Measurements from ENCODE around the gene C13orf46.

C13orf46 gene

DNA sequence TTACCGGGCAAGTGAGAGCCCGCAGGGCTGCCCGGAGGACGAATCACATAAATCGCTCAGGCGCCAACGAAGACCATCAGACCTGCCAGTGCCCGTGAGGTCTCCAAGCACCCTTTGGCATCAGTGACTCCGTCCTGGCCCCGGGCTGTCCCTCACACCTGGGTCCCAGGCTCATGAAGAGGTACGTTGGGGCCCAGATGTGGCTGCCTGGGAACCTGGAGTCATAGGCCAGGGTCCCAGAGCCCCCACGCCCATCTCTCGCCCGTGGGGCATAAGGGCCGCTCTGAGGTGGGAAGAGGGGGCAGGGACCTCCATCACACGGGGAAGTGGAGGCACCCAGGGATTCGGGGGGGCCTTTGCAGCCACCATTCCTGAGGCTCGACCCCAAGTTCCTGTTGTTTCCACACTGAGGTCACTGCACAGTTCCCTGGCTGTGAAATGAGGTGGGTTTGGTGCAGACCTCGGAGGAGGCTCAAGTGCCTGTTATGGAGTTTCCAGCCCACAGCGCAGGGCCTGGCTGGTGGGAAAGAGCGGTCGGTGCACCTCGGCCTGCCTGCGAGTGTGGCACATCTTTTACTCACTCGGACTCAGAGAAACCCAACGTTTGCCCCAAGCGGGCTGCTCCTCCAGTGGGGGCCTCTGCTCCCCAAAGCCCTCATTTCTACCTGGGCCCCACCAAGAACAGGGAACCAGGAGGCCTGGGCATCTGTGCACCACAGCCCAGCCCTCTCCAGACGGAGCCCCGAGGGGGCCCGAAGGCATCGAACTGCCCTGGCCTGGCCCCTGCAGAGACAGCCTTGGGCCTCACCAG is 35.9 kb upstream of the C13orf46 start:
- no peak for FAIRE-seq

DNA sequence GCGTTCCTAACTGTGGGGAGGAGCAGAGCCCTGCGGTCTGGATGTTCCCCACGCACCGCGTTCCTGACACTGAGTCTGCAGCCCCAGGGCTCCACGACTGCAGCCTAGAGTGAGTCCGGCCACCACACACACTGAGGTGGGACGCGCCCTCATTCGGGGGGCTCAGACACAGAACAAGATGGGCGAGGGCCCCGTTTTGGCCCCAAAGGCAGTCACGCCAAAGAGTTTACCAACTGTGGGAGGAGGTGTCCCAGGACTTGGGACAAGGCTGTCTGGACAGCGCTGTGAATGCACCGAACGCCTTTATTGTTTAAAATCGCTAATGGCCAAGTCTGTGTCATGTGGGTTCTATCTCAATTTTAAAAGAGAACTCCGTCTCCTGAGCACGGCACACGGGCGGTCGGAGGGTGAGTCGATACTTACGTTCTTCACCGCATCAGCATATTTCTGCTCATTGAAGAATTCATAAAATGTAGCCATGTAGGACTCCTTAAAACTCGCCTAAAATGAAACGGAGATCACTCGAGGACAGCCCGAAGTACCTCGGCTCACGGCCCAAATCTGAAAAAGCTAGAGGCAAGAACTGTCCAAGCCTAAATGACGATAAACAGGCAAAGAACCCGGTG is 35.2 kb upstream of the C13orf46 start:
- FAIRE-seq = no peak

DNA sequence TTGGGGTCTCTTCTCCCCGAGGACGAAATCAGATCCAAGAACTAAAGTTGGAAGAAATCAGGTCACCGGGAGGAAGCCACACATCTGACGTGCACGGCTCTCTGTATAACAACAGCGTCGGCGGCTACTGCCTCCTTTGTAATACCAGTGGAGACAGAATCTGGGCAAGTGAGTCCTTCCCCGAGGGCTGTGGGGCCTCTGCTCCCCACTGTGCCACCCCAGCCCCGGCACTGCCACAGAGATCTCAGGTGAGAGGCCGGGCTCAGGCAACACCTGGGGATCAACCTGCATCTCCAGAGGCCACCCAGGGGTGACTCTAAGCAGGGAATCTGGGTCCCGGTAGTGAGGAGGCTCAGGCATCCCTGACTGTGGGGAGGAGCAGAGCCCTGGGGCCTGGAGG is 33.7 kb upstream of the C13orf46 start:
- FAIRE-seq = no peak

- no peak for FAIRE-seq
Observed at GRCh38 chr13:114005206-114005724, 31.4 kb upstream of the C13orf46 start.

DNA sequence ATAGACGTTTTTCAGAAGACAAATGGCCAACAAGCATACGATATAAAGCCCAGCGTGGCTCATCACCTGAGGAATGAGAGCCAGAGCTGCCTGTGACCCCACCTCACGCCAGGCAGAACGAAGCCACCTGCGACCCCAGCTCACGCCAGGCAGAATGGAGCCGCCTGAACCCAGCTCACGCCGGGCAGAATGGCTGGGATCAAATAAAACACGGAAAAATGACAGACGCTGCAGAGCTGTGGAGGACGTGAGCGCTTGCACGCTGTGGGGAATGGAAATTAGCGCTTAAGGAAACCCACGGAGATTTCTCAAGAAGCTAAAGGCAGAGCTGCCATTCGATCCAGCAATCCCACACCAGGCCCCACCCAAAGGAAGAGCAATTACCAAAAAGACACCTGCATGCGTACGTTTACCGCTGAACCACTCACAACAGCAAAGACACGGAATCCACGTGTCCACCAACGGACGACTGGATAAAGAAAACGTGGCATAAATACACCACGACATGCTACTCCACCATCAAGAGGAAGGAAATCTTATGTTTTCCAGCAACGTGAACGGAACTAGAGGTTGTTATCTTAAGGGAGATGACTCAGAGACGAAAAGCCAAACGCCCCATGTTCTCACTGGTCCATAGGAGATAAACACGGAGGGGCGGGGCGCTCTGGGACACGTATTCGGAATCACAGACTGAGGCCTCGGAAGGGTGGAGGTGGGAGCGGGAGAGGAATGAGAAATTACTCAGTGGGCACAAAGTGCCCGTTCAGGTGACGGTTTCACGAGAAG is 30.7 kb upstream of the C13orf46 start:
- FAIRE-seq = no peak

DNA sequence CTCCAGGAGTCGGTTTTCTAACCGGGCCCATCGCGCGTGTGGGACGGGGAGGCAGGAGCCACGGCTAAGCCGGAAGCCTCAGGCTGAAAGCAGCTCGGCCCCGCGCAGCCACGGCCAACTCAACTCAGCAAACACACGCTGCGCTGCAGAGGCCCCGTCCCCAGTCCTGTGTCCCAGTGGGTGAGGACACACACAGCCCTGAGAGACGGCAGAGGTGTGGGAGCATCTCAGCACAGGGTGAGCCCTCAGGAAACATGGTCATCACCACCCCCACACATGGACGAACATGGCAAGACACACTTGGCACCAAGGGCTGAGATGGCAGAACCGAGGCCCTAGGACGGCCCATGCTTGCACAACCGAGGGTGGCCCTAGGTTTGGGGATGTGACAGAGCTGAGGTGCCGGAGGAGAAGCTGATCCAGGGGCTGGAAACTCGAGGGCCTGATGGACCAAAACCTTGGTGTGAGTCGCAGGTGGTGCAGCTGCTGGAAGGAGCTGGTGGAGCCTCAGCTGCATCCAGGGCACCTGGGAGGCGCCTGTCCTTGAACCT is 29.0 kb upstream of the C13orf46 start:
- no peak for FAIRE-seq

- no peak for FAIRE-seq
Observed at GRCh38 chr13:114002009-114002544, 28.2 kb upstream of the C13orf46 start.

DNA sequence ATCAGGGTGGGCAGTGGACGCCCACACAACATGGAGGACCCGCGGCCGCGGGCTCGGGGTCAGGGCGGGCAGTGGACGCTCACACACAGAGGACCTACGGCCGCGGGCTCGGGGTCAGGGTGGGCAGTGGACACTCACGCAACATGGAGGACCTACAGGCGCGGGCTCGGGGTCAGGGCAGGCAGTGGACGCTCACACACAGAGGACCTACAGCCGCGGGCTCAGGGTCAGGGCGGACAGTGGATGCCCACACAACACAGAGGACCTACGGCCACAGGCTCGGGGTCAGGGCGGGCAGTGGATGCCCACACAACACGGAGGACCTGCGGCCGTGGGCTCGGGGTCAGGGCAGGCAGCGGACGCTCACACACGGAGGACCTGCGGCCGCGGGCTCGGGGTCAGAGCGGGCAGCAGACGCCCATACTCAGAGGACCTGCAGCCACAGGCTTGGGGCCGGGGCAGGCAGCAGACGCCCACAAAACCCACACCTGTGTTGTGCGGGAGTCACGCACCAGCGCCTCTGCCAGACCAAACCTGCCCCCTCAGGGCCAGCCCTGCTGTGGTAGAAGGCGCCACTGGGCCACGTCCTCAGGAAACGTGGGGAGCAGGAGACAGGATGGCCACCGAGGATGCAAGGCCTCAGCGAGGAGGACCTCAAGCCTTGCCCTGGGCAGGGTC is 27.6 kb upstream of the C13orf46 start:
- FAIRE-seq = no peak

DNA sequence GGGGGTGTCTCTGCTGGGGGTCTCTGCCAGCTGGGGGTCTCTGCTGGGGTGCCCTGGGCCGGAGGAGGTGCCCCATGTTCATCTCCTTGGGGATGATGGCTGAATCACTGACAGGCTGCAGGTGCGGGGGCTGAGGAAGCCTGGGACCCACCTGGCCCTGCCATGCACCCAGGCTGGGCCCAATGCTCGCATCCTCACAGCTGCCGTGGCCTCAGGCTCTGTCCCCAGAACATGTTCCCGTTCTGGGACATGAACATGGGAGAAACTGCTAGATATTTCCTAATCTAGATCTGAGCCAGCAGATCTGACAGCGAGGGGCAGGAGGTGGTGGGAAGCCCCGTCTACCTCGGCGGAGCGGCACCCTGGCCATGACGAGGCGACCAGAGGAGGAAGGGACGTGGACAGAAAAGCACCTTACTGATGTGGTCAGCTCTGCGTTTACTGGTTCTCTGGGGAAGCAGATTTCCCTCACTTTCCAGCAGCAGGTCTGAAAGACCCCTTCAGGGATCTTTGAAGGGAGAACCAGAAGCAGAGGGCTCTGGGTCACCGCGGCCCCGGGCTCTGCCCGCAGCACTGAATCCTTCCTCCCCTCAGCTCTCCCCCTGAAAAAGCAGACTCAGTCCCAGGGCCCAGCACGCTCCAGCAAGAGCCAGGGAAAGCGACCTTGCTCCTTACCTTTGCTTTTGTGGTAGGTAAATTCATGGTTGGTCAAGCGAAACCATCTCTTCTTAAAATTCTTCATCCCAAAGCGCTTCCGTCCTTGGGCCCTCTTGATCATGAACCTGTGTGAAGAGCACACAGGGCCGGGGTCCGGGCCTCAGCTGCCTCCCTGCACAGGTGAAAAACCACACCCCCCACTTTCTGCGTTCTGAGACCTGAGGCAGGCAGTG is 26.5 kb upstream of the C13orf46 start:
- FAIRE-seq = no peak

- FAIRE-seq = no peak
Observed at GRCh38 chr13:113999618-113999910, 25.7 kb upstream of the C13orf46 start.

DNA sequence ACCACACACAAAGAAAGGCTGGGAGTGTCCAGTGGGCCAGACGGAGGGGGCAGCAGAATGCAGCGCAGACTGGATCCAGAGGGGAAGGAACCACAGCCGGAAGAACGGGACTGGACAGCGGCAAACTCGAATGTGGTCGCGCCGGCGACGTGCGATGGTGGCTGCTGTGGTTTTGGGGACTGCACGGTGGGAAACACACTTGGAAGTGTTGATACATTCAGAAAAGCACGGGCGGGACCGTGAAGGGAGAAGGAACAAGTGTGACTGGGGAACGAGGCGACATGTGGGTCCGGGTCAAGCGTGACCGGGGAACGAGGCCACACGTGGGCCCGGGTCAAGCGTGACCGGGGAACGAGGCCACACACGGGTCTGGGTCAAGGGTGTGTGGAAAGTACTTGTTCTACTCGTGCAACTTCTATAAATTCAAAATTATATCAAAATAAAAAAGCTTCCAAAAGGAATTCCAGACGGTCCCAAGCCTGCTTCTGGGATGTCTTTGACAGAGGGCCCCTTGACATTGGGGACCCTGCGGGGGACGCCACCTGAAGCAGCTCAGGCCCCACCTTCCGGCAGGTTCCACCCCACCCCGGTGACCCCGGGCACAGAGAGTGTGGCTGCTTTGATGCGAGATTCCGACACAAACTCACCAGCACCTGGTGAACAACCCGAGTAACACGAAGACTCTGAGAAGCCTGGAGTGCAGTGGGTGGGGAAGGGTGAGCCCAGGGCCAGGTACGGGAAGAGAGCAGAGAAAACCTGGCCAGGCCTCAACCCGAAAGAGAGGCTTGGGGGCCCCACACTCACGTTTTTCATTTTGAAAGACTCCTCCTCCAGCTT is 25.1 kb upstream of the C13orf46 start:
- FAIRE-seq = no peak

DNA sequence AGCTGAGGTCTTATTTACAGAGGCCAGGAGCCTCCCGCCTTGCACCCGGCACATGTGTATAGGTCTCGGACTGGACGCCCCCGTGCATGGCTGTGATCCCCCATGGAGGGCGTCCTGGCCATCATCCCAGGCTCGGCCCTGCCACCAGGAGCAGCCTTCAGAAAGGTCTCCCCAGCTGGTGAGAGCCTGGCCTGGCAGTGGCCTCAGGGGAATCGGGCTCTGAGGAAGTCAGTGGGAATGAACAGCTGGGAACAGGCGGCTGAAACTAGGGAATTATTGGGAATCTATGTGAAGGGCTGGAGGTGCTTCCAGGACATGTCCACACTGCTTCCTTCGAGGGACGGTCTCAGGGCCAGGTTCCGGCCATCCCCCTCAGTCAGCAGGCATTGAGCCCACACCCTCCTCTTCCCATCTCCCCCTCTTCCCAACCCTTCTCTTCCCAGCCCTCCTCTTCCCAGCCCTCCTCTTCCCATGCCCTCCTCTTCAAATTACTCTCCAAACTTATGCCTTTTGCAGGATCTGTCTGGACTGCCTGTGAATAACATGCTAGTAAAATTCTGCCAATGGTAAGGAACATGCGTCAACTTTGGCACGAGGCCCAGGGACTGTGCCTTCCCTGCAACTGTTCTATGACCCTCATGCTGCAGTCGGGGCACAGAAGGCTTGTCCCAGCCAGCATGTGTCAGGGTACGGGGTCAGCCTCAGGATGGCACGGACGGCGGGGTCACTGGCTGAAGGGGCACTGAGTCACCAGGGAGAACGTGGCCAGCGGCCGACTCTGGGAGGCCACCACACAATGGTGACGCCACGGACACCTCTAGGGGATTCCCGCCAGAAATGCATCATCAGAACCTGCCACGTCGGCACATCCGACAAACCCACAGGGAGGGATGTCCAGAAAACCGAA is 24.2 kb upstream of the C13orf46 start:
- FAIRE-seq = no peak

GRCh38 chr13:113996912-113997745 is 23.3 kb upstream of the C13orf46 start:
- FAIRE-seq = no peak

DNA sequence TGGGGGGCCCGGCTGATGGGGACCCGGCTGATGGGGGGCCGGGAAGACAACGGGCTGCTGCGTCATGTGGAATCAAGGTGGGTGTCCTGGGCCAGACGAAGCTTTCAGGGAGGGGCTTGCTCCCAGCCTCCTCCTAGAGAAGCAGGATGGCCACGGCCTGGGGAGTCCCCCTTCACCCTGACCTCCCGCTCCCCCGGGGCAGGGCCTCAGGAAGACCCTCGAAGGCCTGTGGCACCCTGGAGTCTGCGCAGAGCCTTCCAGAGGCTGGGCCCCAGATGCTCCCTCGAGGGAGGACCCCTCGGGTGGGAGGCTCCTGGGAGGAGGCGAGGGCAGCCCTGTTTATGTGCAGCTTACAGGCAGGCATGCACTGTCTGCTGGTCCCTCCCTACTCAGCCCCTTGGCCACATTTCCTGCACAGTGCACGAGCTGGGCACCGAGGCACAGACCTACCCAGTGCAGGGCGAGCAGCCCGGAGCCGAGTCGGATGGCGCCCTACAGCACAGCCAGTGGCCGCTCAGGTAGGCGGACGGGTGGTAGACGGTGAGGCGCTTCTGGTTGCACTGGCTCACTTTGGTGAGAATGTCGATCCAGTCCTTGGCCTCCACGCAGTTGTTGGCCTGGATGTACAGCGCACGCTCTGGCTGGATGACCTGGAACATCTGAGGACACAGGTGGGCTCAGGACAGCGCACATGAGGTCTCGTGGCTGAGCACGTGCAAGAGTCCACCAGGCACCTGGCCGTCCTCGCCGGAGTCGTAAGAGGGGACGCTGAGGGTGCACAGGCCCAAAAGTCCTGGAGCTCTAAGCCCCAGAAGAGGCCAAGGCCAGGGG is 22.4 kb upstream of the C13orf46 start:
- FAIRE-seq = no peak

DNA sequence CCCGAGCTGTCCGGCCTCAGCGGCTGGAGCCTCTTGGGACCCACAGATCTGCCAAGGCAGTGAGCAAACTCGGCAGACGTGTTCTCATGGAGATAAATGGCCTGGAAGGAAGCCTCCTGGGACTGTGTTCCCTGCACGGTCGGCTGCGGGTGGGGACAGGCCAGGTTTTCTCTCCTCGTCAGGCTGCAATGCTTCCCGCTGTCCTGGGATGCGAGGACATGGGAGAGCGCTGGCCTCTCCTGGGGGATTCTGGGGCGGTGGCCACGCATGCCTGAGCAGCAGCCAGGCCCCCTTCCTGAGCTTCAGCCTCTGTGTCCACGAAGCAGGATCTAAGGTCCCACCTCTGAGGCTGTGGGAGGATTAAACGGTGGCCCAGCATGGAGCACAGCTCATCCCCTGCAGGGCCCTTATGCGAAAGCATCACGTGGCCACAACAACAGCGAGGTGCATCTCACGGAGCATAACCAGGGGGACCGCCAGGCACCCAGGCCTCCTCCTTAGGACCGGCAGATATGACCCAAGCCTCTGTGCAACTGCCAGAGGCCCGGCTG is 21.2 kb upstream of the C13orf46 start:
- FAIRE-seq = no peak

- no peak for FAIRE-seq
Observed at GRCh38 chr13:113992276-113993005, 18.6 kb upstream of the C13orf46 start.
